Hypothalamus (tissue), 51 donors: ENCODE data around the gene ALDH3A2.

ENCODE experiments used
- DNase-seq, 51 donors: peaks; one replicate each; lab custom pipeline; 2025; lab: John Stamatoyannopoulos, UW

Gene ALDH3A2

DNA sequence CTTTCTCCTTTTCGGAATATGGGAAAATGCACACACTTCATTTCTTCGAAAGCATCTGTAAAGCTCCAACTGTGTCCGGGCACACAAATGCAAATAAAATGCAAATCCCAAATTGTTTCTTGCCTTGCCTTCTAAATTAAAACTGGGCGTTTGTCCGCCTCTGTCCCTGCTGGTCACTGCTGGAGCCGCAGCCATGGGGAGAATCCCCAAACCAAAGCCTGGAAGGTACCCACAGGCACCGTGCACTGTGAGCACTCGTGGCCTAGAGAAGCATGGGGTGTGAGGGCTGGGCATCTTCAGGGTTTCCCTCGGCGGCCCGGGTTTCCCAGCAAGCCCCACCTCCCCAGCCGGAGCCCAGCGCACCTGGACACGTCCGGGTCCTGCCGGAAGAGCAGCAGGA, 64.9 kb downstream of the ALDH3A2 start:
- no peak for DNase-seq

DNA sequence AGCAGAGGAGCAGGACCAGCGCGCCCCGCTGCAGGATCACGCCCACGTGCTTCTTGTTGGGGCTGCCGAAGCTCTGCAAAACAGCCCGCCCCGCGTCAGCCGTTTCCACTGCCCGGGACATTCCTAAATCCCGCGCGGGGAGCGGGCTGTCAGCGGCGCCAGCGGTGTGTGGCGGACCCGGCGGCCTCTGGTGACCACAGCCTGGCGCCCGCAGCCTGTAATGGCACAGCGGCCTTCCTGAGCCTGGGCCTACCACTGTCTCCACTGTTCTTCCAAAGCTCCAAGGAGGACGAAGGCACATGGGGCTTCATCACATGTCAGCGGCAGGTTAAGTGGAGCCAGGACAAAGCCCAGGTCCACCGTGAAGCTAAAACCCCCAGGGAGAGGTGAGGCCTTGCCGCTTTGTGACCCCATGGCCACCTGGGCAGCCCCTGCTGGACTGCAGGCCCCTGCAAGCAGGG, 65.4 kb downstream of the ALDH3A2 start:
- no peak for DNase-seq

DNA sequence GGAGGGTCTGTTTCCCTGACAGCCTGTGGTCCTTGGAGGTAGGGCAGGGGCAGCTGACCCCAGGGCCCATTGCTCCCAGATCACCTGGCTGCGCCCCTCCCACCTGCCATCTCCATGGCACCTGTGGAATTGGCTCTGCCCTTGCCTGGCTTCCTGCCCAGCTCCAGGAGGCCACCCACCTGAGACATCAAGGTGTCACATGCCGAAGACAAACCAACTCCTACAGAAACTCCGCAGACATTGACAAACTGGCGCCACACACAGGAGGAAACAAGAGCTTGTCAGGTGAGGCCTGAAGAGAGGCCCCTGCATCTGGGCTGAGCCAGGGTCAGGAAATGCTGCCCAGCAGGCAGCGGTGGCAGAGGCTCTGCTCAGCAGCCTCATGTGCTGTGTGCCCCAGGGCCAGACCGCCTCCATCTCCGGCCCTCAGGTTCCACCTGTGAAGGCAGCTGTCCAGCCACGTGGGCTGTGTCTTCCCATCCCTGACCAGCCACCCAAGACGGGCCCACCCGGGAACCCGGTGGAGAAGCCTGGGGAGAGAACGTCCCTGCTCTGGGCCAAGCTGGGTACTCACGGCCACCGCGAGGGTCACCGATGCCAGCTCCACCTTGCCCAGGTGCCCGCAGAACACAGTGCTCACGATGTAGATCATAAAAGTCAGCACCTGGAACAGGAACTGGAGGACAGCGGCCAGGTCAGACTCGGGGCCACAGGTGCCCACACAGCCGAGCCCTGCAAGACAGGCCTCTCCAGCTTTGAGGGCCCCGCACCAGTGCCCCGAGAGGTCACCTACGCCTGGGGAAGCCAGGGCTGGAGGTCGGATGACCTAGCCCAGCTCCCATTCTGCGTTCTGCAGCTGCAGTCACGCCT, 66.2 kb downstream of the ALDH3A2 start:
- DNase-seq: no peak

DNA sequence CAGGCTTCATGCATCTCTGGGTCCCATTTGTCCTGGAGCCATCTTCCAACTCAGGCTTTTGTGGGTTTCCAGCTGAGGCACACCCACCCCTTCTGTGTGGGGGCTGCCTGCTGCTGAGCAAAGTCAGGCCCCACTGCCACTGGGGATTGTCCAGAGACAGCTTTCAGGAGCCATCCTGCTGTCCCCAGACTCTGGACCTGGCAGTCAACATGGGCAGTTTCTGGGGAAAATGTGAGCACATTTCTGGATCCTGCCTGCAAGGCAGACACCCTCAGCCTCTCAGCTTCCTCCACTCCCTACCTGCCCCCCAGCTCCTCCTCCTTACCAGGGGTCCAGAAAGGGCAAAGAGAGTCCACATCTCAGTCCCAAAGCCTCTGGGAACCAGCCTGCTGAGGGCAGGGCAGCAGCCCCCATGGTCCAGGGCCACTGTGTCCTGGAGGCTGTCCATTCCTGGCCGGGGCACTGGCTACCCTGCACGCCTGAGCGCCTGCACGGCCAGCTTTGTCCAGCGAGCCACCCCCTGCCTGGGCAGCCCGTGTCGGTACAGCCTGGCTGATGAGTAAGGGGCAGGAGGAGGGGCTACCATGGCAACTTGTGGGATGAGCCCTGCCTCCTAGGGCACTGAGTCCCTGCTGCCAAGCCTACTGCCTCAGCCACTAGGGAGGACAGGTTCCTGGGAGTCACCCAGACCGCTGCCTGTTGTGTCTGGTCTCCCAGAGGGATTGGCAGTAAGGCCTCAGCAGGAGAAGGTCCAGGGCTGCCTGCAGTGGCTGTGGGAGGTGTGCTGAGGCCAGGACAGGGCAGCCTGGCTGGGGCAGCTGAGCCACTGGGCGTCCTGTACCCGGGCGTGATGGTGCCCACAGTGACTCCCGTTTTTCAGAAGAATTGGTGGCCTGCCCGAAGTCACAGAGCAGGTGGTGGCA, 67.8 kb downstream of the ALDH3A2 start, which contains the start of gene SLC47A2:
Gene SLC47A2, minus strand, starts transcription at position 477 of the 923 bp plus-strand sequence. Its CDS starts 29 bp downstream, at position 448.
- peak in 22 of 51 donors; percentile 14 to 87 (median 38) for DNase-seq

DNA sequence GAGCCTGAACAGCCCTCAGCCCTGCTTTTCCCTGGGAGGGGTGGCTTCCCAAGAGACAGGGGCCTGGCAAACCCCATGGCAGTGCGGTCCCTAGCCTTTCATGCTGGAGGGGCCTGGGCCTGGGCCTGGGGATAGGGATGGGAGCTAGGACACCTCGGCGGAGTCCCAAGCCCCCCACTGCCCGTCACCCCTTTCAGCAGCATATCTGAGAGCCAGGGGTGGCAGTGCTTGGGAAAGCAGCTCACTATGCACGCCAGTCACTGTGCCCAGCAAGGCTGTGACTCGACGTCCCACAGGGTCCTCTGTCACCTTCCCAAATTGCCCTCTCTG, 68.4 kb downstream of the ALDH3A2 start:
- no peak for DNase-seq

DNA sequence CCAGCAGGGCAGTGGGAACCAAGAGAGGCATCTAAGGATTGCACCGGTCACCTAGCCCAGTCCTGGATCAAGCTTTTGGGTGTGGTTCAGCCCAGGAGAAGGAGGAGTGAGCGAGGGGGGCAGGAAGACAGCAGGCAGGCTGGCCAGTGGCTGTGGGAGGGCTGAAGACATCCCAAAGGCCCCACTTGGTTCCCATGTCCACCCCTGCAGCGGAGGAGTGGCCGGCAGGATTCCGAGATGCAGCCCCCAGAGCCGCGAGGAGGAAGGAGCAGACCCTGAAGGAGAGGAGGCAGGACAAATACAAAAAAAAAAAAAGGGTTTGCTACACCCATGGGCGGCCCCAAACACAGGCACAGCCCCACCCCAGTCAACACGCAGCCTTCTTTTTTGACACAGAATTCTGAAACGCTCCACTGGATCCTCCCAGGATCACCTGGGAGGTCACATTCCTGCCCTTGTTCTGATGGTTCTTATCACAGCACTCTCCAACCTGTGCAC, 68.9 kb downstream of the ALDH3A2 start:
- no peak for DNase-seq

DNA sequence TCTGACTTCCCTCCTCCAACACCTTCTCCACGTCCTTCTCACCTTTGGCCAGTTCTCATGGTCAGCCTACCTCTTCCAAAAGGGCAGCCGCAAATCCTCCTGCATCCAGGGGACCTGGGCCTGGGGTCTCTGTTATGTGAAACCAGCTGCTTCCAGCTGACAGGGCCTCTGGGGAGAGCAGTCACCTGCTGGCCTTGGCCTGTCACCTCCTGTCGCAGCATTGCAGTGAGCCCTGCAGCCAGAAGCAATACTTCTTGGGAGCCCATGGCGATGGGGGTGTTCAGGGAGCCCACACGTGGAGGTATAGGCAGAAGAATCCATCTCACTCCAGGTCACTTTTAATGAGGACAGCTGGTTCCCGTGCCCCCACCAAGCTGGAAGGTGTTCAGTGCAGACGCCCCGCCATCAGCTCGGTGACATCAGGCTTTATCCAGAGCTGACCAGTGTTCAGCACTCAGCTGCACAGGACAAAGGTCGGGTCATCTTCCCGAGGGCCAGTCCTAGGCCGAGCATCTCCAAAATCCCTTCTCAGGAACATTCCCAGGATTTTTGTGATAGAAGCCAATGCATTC, 69.6 kb downstream of the ALDH3A2 start:
- DNase-seq: no peak

DNA sequence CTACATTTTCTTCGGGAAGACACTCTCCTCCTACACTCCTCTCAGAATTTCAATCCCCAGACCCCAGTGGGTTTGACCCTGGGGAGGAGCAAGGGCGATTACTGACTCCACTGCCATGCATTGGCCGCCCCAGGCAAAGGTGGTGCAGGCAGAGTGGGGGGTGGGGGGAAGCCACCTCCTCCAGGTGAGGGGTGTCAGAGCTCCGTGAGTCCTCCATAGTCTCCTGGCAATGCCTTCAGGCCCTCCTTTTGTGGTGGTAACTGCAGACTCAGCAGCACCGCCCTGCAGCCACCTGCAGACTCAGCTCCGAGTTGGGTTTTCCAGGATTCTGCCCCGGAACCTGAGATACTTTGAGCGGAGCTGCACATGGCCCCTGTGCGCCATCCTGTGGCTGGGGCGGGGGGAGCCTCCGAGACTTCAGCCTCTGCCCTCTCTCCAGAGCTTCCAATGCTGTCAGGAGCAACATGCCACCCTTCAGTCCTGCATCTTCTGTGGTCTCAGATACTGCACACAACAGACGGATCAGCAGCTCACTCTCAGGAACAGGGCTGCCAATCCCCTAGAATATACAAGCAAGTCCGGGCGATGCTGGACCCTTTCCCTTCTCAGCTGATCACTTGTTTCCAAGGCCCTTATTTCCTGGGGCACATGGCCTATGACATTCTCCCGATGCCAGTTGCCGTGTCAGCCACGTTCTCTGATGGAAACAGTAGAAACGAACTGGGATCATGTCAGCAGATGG, 70.2 kb downstream of the ALDH3A2 start:
- no peak for DNase-seq

DNA sequence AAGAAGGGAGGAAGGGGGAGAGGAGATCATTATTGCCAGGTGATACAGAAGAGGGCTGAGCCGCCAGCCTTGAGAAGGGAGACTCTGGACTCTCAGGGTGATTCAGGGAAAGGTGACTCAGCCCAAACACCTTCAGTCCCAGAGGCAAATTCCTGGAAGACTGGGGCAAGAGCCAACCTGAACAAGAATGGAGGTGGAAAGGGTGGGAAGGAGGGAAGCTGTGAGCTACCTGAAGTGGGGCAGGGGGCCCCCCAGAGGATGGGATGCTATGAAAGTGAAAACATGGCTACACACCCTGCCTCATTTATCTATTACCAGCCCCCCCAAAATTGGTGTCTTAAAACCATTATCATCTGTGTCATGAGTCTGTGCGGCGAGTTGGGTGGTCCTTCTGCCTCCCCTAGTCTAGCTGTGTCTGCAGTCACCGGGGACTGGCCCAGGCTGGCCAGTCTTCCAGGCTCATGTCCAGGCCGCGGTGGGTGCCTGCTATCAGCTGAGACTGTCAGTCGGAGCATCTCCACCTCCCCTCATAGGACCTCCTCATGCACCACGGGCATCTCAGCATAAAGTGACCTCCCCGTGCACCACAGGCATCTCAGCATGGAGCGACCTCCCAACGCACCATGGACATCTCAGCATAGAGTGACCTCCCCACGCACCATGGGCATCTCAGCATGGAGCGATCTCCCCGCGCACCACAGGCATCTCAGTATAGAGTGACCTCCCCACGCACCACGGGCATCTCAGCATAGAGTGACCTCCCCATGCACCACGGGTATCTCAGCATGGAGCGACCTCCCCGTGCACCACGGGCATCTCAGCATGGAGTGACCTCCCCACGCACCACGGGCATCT, 71.0 kb downstream of the ALDH3A2 start:
- DNase-seq: no peak

DNA sequence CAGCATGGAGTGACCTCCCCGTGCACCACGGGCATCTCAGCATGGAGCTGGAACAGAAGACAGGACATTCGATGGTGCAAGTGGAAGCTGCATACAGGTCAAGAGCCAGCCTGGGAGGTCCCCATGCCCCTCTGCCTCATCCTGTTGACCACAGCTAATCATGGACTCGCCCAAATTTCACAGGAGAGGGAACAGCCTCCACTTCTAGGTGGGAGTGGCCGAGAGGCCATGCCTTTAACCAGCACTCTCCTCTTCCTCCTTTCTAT, 71.6 kb downstream of the ALDH3A2 start:
- DNase-seq: no peak

DNA sequence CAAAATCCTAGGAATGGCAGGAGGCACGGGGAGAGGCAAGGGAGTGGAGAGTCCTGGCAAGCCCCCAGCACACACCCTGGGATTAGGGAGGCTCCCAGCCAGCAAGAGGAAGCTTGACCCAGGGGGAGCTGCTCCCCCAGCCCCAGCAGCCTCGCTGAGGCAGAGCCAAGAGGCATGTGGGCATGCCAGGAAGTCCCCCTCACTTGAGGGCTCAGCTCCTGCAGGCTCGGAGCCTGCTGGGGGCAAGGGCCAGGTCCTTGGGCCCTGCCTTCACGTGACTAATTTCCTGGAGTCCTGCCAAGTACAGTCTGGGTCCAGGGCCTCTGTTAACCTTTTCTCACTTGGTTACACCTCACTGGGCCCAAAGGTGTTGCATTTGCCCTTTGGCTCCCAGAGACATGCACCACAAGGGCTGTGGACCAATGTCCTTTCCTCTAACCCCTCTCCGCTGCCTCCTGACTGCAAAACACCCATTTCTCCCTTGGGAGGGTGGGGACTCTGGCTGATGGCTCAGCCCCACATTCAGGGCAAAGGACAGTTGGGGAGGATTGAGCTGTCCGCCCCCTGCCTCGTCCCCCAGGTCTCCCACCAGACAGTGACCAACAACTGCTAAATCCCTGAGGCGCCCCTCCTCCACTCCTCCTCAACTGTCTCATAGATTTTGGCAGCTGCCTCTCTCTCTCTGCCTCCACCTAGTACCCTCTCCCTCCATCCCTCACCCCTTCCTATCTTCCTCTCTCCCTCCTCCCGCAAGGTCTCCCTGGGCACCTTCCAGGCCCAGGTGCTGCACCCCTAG, 72.3 kb downstream of the ALDH3A2 start:
- DNase-seq: no peak

DNA sequence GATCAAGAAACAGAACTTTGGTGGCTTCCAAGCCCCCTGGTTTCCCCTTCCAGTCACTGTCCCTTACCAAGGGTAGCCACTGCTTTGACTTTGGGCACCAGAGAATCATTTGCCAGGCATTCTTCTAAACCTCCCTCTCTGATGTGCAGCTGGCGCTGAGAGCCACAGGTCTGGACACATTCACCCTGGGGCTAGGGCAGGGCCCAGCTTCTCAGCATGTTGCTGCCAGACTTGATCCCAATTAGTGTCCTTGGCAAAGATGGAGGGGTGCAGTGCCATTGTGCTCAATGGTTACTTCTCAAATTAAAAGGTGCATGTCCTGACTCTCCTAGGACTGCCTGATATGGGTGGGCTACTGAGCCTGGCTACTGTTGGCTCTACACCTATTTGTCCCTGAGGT, 75.4 kb downstream of the ALDH3A2 start:
- DNase-seq: no peak

DNA sequence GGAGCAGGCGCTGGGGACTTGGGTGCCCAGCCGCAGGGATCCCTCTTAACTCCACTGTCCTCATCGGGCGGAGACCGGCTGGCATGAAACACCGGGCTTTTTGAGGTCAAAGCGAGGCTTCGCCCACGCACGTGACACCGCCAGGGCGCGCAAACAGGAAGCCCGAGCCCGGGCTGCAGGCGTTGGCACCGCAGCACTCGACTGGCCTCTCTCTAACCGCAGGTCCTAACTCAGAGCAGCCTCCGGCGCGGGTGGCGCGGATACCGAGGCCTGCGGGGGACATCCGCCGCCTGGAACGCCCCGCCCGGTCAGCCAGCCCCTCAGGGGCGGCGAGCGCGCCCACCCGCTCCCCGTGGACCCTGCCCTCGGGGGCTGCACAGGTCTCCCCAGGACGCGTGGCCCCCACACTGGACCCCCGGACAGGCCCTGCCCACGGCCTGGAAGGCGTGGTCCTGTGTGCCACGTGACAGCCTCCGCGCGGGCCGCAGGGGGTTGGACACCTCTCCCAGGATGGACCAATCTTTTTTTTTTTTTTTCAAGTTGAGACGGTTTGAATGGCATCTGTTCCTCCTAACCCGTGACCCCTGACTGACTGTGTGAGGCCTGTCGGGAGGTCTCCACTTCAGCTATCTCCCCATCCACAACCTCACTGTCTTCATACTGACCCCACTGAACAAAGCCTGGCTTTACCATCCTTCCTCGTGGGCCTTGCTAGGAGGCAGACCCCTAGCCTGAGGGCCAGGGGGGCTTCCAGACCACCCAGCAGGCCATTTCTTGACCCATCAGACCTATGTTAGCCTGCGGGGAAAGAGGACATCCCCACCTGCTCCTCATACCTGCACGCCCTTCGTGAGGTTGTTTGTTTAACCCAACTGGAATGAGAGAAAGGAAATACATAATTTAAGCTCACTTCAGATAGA, 76.2 kb downstream of the ALDH3A2 start:
- peak in 18 of 51 donors; percentile 10 to 53 (median 26) for DNase-seq

DNA sequence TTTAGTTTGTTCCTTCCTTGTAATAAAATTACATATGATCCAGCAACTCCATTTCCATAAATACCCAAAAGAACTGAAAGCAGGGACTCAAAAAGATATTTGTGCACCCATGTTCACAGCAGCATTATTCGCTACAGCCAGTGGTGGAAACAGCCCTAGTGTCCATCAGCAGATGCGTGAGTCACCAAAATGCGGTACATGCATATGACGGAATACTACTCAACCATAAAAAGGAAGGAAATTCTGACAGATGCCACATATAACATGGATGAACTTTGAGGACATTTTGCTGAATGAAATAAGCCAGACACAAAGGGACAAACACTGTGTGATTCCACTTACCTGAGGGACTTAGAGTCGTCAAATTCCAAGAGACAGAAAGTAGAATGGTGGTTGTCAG, 76.9 kb downstream of the ALDH3A2 start:
- DNase-seq: no peak

DNA sequence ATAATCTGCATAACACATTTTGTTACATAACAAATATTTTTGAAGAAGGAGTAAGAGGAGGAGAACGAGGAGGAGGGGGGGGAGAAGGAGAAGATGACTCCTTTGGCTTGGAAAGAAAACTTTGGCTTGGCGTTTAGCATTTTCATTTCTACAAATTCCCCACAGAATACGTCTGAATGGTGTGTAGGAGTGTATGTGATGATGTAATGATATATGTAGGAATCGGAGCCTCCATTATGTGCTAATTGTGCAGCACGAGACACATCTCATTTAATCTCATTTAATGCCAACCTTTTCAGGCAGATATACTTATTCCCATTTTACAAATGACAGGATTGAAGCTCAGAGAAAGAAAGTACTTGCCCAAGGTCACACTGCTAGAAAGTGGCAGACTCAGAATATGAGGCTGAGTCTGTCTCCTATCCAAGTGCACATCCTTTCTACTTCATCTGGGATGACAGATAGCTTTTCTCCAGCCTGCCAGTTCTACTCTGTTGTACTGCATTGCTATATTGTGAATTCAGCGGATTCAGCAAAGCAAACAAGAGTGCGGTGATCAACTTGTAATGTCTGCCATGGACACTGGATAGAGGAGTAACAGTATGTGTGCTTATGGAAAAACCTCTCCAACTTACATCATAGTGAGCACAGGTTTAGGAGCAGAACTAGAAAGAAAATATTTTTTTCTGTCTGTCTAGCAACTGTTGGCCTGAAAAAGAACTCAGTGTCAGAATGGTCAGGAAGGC, 78.3 kb downstream of the ALDH3A2 start:
- no peak for DNase-seq
